Measurements from ENCODE around the gene CD74.
"Not testable (repeated sequence)": the region's sequence is repeated elsewhere in the genome, so short reads cannot be mapped to it uniquely, and the experiment has no call there.

CD74 gene

DNA sequence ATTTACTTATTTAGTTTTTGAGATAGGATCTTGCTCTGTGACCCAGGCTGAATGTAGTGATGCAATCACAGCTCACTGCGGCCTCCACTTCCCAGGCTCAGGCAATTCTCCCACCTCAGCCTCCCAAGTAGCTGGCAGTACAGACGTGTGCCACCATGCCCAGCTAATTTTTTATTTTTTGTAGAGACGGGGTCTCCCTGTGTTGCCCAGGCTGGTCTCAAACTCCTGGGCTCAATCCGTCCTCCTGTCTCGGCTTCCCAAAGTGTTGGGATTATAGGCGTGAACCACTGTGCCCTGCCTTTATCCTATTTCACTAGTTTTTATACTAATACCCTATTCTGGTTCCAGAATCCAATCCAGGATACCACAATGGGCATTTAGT, 30.0 kb upstream of the CD74 start:
- in situ Hi-C loops (cut with MboI; ENCODE audit: low sequenced_read_pairs), result no loop called here

DNA sequence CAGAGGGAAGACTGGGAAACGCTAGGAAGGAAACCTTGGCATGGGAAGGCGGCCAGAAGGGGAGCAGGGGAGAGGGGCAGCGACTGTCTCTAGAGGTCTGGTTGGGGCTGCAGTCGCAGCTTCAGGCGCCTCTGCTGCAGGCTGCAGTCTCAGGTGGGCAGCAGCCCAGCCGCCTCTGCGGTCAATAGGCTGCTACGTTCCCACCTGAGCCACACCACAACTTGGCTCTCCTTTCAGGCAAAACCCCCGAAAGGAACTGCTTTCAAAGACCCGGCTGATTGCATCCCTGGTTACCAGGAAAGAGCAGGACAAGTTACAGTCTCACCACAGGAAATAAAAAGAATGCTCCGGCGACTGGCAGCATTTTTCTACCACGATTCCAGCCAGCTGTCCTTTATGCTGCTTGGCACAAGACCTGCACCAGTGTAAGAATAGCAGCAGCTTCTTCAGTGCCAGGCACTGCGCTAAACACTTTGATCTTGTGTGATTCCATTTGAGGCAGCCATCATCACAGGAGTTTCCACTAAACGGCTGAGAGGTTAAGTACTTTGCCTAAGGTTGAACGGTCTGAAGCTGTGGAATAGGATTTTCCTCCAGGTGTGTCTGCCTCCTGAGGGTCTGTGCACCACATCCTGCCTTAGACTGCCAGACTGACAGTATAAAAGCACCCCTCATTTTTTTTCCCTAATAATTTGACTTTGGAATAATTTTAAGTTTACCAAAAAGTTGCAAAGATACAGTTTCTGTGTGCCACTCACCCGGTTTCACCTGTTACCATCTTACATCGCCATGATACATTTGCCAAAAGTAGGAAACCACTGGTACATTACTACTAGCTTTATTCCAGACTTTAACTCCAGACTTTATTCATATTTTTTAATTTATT, 29.3 kb upstream of the CD74 start:
- in situ Hi-C loops (cut with MboI; ENCODE audit: low sequenced_read_pairs), result no loop called here

DNA sequence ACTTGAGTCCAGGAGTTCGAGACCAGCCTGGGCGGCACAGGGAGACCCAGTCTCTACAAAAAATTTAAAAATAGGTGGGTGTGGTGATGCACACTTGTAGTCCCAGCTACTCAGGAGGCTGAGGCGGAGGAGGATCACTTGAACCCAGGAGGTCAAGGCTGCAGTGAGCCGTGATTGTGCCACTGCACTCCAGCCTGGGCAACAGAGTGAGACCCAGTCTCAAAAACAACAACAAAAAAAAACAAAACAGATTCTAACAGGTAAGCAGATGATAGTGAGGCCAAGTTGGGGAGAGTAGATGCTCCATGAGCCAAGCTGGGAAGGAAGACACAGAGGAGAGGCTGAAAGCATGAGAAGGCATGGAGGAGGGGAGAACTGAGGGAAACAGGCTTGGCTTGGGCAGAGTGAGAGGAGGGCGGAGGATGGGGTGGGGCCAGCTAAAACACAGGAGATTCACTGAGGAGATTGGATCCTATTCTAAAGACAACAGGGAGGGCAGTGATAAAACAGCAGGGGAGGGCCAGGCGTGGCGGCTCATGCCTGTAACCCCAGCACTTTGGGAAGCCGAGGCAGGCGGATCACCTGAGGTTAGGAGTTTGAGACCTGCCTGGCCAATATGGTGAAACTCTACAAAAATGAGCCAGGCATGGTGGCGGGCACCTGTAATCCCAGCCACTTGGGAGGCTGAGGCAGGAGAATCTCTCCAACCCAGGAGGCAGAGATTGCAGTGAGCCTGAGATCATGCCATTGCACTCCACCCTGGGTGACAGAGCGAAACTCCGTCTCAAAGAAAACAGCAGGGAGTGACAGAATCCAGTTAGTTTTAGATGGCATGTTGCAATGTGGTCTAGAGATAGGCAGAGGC, 28.5 kb upstream of the CD74 start:
- in situ Hi-C loops (cut with MboI; ENCODE audit: low sequenced_read_pairs), result no loop called here

DNA sequence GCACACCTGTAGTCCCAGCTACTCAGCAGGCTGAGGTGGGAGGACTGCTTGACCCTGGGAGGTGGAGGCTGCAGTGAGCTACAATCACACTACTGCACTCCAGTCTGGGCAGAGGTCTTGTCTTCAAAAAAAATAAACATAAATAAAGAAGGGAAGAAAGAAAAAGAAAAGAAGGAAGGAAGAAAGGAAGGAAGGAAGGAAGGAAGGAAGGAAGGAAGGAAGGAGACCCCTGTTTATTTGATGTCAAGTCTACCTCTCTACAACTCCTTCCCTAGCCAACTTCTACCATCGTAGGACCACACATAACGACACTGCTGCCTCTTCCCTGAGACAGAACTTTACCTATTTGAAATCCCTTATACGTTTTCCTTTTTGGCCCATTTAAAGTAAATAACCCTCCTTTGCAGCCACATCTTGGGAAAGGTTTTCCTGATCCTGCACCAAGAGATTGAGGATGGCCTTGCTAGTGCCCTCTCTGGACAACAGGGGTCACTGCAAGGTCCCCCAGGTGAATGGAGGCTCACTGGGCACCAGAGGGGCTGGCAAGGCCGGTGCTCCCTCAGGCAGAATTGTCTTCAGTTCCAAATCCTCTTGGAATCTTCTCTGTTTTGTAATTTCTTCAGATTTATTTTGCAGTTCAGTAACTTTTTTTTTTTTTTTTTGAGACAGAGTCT, 26.3 kb upstream of the CD74 start:
- in situ Hi-C loops (cut with MboI; ENCODE audit: low sequenced_read_pairs), result no loop called here

DNA sequence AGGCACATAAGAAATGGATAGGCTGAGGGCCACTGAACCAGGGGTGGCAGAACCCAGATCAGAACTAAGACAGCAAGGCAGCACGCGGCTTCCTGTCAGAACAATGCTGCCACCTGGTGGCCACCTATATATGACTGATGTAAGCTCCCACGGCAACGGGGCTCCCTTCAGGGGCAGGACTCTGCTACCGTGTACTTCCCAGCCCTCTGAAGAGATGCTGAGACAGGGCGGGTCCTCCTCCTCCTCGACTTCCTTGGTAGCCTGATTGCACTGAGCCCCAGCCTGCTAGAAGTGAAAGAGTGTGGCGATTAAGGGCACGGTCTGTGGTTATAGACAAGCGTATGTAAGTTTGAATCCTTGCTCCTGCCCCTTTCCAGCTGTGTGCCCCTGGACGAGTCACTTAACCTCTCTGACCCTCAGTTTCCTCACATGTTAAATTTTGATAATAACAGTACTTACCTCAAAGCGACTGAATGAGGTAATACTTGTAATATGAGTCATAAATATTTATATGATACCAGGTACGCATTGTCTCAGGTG, 23.5 kb upstream of the CD74 start:
- in situ Hi-C loops (cut with MboI; ENCODE audit: low sequenced_read_pairs), result no loop called here

DNA sequence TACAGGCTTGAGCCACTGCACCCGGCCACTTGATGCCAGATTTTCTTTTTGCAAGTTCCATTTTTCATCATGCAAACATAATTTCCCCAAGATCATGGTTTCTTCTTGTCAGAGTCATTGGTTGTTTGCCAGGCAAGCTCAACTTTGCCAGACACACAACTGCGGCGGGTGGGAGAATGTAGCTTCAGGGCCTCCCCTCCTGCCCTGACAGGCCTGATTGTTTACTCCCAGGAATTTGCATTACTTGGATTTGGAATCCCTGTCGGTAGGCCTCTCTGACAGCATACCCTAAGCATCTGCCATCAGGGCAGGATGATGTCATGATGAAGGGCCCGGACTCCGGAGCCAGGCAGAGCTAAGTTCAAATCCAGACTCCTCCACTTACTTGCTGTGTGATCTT, 21.8 kb upstream of the CD74 start:
- in situ Hi-C loops (cut with MboI; ENCODE audit: low sequenced_read_pairs), result no loop called here

DNA sequence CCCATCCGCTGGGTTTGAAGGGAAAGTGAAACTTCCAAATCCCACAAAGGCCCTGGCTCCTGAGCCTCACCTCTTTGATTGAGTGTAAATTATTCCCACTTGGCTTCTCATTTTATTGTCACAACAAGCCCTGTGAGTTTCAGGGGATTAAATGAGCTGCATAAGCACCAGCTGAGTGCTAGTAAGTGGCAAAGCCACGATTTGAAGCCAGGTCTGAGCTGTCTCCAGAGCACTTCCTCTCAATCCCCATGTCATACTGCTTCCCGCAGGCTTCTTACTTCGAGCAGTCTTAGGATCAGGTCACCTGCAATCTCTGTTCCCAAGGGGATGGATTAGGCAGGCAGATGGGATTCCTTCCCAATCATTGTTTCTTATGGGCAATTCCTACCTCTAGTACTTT, 18.9 kb upstream of the CD74 start:
- in situ Hi-C loops (cut with MboI; ENCODE audit: low sequenced_read_pairs), result no loop called here

DNA sequence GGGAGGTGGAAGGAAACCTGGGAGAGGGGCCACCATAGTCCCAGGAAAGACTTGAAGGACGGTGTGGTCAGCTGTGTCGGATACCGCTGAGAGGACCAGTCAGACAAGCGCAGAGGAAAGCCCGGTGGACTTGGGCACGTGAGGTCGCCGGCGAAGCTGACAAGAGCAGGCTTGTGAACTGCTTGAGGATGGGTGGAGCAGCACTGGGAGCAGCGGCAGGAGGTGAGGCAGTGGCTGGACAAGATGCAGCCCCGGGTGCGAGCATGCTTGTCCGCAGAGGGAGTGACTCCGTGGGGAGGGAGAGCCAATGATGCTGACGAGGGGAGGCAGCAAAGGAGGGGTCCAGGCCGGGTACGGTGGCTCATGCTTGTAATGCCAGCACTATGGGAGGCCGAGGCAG, 18.3 kb upstream of the CD74 start:
- in situ Hi-C loops (cut with MboI; ENCODE audit: low sequenced_read_pairs), result no loop called here

DNA sequence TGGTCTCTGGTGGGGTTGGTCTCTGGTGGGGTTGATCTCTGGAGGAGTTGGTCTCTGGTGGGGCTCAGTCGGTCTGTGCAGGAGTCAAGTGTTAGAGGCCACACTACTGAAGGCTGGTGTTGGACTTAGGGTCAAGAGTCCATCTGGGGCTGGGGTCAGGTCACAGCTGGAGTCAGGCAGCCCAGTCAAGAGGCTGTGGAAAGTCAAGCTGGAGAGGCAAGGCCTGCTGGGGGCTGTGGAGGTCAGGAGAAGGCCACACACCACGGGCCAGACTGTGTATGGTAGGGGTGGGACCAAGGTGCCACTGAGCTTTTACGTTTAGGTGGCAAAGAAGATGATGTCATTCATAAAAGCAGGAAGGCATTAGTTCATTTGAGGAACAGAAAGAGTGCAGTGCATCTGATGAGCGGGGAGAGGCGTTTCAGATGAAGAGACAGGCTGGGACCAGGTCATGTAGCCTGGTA, 16.7 kb upstream of the CD74 start:
- in situ Hi-C loops (cut with MboI; ENCODE audit: low sequenced_read_pairs), result no loop called here

DNA sequence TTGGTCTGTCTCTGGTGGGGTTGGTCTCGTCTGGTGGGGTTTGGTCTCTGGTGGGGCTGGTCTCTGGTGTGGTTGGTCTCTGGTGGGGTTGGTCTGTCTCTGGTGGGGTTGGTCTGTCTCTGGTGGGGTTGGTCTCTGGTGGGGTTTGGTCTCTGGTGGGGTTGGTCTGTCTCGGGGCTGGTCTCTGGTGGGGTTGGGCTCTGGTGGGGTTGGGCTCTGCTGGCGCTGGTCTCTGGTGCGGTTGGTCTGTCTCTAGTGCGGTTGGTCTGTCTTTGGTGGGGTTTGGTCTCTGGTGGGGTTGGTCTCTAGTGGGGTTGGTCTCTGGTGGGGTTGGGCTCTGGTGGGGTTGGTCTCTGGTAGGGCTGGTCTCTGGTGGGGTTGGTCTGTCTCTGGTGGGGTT, 16.3 kb upstream of the CD74 start:
- in situ Hi-C loops (cut with MboI; ENCODE audit: low sequenced_read_pairs), result no loop called here

DNA sequence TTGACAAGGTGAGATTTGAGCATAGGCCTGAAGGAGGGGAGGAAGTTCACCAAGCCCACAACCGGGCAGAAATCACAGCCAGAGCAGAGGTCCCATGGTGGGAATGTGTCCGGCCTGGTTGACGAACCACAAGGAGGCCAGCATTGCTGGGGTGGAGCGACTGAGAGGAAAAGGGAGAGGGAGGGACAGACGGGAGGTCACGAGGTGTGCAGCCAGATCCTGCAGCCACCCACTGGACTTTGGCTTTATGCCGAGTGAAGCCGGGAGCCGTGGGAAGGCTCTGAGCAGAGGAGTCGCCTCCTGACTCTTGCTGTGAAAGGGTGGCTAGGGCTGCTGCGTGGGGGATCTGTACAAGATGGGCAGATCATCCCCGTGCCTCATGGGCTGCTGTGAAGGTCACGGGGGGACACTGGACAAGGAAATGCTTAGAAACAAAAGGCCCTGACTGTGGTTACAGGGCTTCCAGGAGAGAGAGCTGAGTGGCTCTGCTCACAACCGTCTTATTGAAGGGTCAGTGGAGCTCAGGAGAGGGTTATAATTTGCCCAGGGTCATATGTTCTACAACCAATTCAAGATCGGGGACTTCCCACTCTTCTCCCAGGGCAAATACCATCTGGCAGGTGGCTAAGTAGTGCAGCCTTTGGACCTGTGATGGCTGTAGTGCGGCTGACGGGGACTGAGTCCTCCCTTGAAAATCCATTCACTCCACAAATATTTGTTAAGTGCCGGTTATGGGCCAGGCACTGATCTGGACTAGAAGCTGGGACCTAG, 15.6 kb upstream of the CD74 start:
- in situ Hi-C loops (cut with MboI; ENCODE audit: low sequenced_read_pairs), result no loop called here

DNA sequence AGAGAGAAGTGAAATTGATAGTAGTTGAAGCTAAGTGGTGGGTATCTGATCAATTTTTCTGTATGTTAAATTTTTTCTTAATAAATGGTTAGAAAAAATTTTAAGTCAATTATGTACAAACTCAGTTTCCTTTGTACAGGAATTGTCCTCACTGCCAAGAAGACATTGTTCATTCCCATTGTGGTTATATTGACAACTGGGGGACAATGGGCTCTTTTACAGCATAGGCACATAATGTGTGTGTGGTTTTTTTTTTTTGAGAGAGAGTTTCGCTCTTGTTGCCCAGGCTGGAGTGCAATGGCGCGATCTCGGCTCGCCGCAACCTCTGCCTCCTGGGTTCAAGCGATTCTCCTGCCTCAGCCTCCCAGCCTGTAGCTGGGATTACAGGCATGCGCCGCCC, 13.5 kb upstream of the CD74 start:
- in situ Hi-C loops (cut with MboI; ENCODE audit: low sequenced_read_pairs), result not testable (repeated sequence)

DNA sequence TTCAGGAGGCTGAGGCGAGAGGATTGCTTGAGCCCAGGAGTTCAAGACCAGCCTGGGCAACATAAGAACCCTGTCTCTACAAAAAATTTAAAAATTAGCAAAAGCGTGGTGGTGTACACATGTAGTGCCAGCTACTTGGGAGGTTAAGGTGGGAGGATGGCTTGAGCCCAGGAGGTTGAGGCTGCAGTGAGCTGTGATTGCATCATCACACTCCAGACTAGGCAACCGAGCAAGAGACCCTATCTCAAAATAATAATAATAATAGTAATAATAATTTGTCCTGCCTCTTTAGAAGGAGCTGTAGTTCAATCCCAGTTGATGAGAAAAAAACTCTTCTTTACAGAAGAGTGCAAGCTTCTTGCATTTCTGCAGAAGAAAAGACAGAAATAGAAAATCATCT, 10.0 kb upstream of the CD74 start:
- in situ Hi-C loops (cut with MboI; ENCODE audit: low sequenced_read_pairs), result no loop called here

DNA sequence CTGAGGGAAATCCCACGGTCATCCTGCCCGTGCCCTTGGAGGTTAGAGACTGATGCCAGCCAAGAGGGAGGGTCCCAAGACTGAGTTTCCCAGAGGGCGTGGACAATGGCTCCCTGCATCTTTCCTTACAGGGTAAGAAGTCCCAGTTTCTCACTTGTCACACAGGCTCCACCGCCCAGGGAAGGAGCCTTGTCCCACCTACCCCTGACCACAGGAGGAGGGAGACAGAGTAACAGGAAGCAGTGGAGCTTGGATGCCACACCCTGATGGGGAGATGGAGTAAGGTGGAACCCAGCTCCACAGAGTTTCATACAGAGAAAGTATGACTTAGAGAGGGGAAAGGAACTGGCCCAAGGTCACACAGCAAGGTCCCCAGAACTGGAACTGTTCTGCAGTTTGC, 9.4 kb upstream of the CD74 start:
- in situ Hi-C loops (cut with MboI; ENCODE audit: low sequenced_read_pairs), result no loop called here

DNA sequence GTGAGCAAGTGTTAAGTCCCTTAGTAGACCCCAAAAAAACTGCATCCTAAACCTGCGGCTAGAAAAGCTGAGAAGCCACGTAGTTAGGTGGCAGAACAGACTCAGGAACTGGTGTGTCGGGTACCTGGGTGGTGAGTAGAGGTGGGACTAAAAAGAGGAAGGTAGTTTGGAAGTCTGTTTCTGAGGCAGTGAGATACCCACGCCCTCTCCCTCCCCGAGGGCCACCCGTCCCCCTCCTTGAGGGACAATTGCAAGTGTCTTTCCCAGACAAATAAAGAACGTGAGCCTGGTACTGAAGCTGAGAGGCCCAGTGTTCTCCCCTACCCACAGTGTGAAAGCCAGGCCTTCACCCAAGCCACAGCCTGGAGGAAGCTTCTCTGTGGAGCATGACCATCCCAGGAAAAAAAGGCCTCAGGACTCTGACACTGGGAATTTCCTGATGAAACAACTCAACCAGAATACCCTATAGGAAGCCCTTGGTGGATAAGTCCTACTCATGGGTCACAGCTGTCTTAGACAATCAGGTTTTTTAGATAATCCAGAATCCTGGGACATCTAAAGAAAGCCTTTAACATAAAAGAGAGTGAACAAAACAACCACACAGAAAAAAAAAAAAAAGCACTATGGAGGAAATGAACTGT, 7.0 kb upstream of the CD74 start:
- in situ Hi-C loops (cut with MboI; ENCODE audit: low sequenced_read_pairs), result no loop called here

DNA sequence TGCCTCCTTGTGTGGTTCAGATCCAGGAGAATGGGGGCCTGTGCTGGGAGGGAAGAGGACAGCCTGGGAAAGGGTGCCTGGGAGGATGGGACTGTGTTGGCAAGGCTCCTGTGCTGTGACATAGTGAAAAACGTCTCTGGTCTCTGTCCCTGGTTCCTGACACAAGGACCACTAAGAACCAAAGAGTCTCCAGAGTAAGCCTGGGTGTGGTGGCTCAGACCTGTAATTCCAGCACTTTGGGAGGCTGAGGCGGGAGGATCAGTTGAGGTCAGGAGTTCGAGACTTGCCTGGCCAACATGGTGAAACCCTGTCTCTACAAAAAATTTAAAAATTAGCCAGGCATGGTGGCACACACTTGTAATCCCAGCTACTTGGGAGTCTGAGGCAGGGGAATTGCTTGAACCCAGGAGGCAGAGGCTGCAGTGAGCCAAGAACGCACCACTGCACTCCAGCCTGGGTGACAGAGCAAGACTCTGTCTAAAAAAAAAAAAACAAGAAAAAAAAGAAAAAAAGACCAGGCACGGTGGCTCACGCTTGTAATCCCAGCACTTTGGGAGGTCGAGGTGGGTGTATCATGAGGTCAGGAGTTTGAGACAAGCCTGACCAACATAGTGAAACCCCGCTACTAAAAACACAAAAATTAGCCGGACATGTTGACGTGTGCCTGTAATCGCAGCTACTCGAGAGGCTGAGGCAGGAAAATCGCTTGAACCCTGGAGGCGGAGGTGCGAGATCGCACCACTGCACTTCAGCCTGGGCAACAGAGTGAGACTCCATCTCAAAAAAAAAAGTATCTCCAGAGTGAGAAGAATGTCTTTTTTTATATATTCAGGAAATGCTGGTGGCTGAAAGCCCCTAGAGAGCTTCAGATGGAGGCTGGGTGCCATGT, 1.4 kb upstream of the CD74 start:
- in situ Hi-C loops (cut with MboI; ENCODE audit: low sequenced_read_pairs), result not testable (repeated sequence)

DNA sequence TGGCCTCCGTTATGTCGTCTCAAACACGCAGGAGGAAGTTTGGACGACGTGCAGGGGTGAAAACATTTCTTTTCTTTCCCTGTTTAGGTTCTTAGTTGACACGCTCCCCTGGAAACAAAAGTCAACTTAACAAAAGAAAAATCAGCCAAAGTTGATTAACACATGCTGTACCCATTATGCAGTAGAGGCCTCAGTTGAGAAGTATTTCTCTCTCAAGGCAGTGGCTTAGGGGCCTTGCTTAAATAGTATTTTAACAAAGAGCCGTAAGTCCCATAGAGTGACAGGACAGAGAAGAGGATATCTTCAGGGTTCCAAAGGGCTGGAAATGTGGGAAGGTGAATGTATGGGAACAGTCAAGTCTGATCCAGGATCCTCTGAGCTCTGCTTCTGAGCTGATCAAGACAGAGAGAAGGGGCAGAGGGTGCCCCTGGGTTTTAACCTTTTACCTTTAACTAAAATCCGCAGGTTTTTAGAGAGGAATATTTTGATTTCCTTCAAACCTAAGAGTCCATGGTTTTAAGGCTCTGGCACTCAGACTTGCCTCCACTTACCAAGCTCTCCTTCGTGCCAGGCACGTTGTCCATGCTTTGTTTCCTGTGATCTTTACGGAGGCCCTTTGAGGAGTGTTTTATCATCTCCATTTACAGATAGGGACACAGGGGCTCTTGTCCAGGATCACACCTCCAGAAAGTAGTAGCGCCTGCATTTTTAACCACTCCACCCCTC, 629 bp upstream of the CD74 start:
- in situ Hi-C loops (cut with MboI; ENCODE audit: low sequenced_read_pairs), result no loop called here

DNA sequence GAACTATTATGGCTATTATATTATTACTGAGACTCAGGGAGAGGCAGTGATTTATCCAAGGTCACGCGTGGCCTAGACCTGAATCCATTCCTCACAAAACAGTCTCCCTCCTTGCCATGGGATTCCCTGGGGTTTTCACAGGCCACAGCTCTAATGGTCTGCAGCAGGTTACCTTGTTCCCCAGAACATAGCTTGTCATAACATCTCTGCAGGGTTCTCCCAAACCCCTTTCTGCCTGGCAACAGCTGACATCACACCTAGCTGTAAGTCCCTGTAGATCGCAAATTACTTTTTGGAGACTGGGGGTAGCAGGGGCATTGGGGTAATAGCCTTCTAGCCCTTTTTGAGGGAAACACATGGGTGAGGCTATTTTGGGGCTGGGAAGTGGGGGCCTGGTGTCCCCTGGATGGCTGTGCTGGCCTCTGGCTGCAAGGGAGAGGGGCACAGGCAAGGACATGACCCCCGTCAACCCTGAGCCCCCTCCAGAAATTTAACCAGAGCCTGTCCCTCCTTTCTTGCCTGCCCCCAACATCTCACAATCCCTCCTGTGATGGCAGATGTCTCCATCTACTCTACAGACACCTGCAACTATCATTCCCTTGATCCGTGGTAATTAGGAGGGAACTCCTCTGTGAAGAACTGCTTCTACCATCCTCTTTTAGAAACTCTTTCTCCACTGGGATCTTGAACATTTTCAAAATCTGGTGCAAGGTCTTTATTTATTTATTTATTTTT, 1.3 kb downstream of the CD74 start:
- in situ Hi-C loops (cut with MboI; ENCODE audit: low sequenced_read_pairs), result no loop called here
